ENCODE results near the gene ZNF831.

DNA sequence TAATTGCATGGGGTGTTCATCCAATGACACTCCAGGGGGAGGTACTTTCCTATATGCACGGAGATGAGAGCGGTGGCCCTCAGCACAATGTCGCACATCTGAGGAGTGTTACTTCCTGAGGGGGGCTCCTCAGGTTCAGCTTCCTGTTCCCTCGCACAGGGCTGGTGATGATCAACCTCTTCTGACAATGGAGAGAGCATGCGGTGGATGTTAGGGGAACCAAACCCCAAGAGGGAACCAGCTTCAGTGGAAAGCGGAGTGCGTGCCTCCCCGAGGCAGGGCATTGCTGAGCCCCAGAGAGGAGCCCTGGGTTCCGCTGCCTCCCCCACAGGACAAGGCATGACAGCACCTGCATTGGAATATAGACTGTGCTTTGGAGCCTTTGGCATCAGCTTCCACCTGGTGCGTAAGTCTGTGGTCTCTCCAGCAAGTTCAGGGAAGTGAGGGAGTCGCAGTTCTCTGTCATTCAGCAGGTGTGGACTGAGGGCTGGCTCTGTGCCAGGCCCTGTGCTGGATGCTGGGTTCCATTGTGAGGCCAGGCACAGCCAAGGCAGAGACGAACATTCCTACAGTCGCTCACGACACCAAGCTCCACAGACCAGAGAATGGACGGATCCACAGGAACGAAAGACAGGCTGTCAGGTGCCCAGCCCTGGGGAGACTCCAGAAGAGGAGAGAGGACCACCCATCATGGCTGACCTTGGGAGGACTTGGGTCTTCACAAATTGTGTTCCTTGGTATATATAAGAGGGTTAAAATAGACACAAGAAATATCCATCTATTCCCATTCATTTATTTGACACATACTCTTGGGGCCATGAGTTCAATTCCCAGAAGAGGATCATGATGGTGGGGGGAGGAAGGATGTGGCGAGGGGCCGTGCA, 3.9 kb upstream of the ZNF831 start:
- TF ChIP-seq, protein P1, sequence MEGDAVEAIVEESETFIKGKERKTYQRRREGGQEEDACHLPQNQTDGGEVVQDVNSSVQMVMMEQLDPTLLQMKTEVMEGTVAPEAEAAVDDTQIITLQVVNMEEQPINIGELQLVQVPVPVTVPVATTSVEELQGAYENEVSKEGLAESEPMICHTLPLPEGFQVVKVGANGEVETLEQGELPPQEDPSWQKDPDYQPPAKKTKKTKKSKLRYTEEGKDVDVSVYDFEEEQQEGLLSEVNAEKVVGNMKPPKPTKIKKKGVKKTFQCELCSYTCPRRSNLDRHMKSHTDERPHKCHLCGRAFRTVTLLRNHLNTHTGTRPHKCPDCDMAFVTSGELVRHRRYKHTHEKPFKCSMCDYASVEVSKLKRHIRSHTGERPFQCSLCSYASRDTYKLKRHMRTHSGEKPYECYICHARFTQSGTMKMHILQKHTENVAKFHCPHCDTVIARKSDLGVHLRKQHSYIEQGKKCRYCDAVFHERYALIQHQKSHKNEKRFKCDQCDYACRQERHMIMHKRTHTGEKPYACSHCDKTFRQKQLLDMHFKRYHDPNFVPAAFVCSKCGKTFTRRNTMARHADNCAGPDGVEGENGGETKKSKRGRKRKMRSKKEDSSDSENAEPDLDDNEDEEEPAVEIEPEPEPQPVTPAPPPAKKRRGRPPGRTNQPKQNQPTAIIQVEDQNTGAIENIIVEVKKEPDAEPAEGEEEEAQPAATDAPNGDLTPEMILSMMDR (IDR thresholded peaks at IDR 0.05) = no peak
- TF ChIP-seq POLR2A (IDR thresholded peaks at IDR 0.05) = no peak

Data from thyroid gland (tissue), 4 donors.